ENCODE data around the gene SUPT20HL1.

SUPT20HL1 gene

GRCh38 chrX:24369816-24370215 lies 9.4 kb downstream of the SUPT20HL1 start:
- DNase-seq, result no peak
- Histone ChIP-seq H3K36me3 (no peaks in the 10 kb centered on the region), H3K4me1 (peaks cover 0 to 6% (median 0%) of the 10 kb centered on the region in 4 donors), H3K27ac (no peak overlapping the region), H3K4me3 (no peak overlapping the region), H3K27me3 (no peaks in the 10 kb centered on the region), H3K9me3 (no peaks in the 10 kb centered on the region)
- TF ChIP-seq CTCF (IDR thresholded peaks at IDR 0.05), result no peak
- intact Hi-C loops (cut with DNase I; ENCODE audit: low total_unique reads), result no loop called here

DNA sequence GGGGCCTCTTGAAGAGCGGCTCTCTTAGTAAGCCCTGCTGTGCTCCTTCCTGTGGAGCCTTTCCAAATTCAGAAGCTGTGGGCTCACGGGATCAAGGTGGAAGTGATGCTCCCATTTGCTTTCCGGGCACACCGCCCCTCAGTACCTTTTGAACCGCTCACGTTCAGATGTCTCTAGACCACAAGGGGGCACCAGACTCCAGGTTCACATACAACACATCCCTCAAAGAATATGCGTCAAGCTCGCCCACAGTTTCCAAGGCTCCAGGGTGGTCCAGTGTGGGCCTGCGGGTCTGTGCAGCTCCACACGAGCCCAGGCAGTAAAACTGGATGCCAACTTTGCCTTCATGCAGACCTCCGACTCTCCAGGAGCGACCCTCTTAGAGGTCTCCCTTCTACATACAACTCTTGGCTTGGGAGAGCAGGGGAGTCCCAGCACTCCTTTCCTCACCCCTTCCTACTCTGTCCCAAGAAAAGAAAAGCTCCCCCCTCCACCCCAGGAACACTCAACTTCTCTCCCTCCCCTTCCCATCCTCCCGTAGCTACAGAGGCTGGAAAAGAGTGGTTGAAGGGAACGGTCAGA lies 11.0 kb downstream of the SUPT20HL1 start:
- intact Hi-C loops (cut with DNase I; ENCODE audit: low total_unique reads), result no loop called here
- H3K4me1 ChIP-seq, result peaks cover 0 to 6% (median 0%) of the 10 kb centered on the region in 4 donors
- peak in 1 of 2 donors; percentile 62 for DNase-seq

DNA sequence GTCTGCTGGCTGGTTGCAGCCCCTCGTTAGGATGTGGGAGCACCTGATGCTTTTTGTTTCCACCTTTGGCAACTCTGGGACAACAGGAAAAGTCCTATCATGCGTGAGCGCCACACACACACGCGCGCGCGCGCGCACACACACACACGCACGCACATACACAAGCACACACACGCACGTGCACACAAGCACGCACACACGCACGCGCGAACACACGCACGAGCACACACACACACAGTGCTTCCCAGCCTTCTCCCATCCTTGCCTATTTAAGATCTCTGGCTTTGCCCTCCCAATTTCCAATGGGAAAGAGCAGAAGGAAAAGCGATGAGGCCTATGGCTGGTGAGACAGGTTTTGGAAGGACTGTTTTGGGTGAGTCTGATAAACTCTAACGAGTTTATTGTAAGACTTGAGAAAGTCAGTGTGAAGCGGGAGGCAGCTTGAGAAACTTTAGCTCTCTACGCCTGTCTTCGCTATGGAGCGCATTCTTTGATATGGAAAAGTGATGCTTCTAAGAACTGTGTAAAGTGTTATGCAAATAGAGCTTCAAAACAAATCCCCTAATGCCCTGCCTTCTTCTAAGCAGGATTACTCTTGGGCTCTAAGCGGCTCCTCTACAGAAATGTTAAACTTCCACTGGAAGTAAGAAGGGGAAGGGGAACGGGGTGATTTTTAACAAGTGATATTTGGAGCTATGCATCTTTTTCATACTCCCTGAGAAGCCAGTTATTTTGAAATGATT lies 11.8 kb downstream of the SUPT20HL1 start:
- H3K27me3 ChIP-seq, result no peaks in the 10 kb centered on the region
- intact Hi-C loops (cut with DNase I; ENCODE audit: low total_unique reads), result no loop called here
- H3K27ac ChIP-seq, result no peak overlapping the region
- peaks cover 0 to 6% (median 0%) of the 10 kb centered on the region in 4 donors for H3K4me1 ChIP-seq
- DNase-seq, result no peak
- no peak overlapping the region for H3K4me3 ChIP-seq
- H3K9me3 ChIP-seq, result no peaks in the 10 kb centered on the region
- no peaks in the 10 kb centered on the region for H3K36me3 ChIP-seq
- TF ChIP-seq CTCF (IDR thresholded peaks at IDR 0.05), result no peak

More for the DNA sequence above, 11.0 kb downstream of the SUPT20HL1 start:
- Histone ChIP-seq H3K36me3 (no peaks in the 10 kb centered on the region), H3K27ac (no peak overlapping the region), H3K9me3 (no peaks in the 10 kb centered on the region), H3K27me3 (no peaks in the 10 kb centered on the region), H3K4me3 (no peak overlapping the region)
- TF ChIP-seq CTCF (IDR thresholded peaks at IDR 0.05), result peak; percentile 45 to 56

DNA sequence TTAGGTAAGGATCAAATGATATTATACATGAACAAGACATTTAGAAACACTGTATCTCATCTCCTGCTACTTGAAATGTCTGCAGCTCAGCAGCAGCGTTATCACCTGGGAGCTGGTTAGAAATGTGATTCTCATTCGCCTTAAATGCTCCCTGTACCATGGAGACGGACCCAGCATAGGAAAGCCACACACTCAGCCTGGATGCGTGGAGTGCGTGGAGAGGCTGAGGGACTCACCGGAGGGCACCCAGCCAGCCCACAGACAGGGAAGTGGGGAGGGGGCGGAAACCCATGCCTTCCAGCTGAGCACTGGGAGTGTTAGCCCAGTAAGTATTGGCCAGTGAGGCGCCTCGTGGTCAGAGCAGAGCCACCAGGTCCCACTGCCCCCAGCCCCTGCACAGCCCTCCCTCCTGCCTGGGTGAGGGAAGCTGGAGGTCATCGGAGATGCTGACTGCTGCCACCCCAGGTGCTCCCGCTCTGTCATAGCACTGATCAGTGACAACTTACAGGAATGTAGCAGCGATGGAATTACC lies 15.2 kb downstream of the SUPT20HL1 start:
- no peaks in the 10 kb centered on the region for H3K9me3 ChIP-seq
- DNase-seq, result no peak
- no peaks in the 10 kb centered on the region for H3K36me3 ChIP-seq
- no peaks in the 10 kb centered on the region for H3K27me3 ChIP-seq
- intact Hi-C loops (cut with DNase I; ENCODE audit: low total_unique reads), result no loop called here
- no peak overlapping the region for H3K4me3 ChIP-seq
- TF ChIP-seq CTCF (IDR thresholded peaks at IDR 0.05), result no peak
- H3K27ac ChIP-seq, result no peak overlapping the region
- peaks cover 0 to 6% (median 0%) of the 10 kb centered on the region in 4 donors for H3K4me1 ChIP-seq

- Histone ChIP-seq H3K4me3 (no peak overlapping the region), H3K4me1 (peaks cover 0 to 3% (median 0%) of the 10 kb centered on the region in 4 donors), H3K9me3 (no peaks in the 10 kb centered on the region), H3K27ac (no peak overlapping the region), H3K27me3 (no peaks in the 10 kb centered on the region), H3K36me3 (no peaks in the 10 kb centered on the region)
- DNase-seq, result no peak
- intact Hi-C loops (cut with DNase I; ENCODE audit: low total_unique reads), result no loop called here
- no peak for TF ChIP-seq CTCF (IDR thresholded peaks at IDR 0.05)
Observed at GRCh38 chrX:24376403-24376802, 16.0 kb downstream of the SUPT20HL1 start.
